PFSK-1 (cell line): ENCODE results near the gene DMAC2L.

Source experiments
- POLR2AphosphoS5 ChIP-seq: IDR thresholded peaks from 2 replicates; pipeline ENCODE4 v1.6.1; 2012; ENCODE audit warnings: low read depth, mild to moderate bottlenecking, control low read depth, low read length, moderate library complexity
- REST ChIP-seq, 2 experiments: IDR thresholded peaks; 2 replicates each; pipeline versions ENCODE4 v1.6.1 to v1.8.0; 2011 to 2012; ENCODE audit warnings: low read depth in 2 of 2, low read length in 2 of 2, control low read depth in 1 of 2, inconsistent platforms in 1 of 2, mild to moderate bottlenecking in 1 of 2, moderate library complexity in 1 of 2; ENCODE audit not compliant: insufficient read depth in 1 of 2

GRCh38 chr14:50345846-50346422, 33.8 kb downstream of the DMAC2L start:
- TF ChIP-seq REST (IDR thresholded peaks at IDR 0.05; ENCODE audit: insufficient read depth in 1 of 2, low read depth in 2 of 2, low read length in 2 of 2), result no peak
- TF ChIP-seq POLR2AphosphoS5, result no peak
